PC-9 (cell line): ENCODE measurements around the gene ARMC9. TPM values are rescaled to one million over a fixed set of nuclear protein-coding genes. Genes with fewer than 3 reads are reported as not detected.

Experiments used
- BruUV-seq: library from RNA; stranded (reverse); fragments of 400-500 nt; replicated peaks from 2 replicates; lab custom pipeline; 2021; lab: Mats Ljungman, UMichigan
- CTCF ChIA-PET: fragments of 300-600 bp; sonication (Branson Sonifier 250); formaldehyde crosslinking; loops from one replicate; lab custom pipeline; 2022; ENCODE audit warnings: antibody characterized with exemption; lab: Charles Lee
- POLR2A ChIA-PET: fragments of 300-600 bp; sonication (Branson Sonifier 250); formaldehyde crosslinking; loops from one replicate; lab custom pipeline; 2022; ENCODE audit warnings: antibody characterized with exemption; ENCODE audit not compliant: unreplicated experiment; lab: Charles Lee
- DNase-seq, 2 experiments: peaks; one replicate each; pipeline versions ENCODE4 v3.0.0 to v3.0.0-alpha.2; 2015 to 2022; ENCODE audit warnings: mixed read lengths in 1 of 2
- H2AFZ ChIP-seq: fragments of 200-600 bp; sonication (generic); 2 replicates; pipeline ENCODE4 v1.8.1; 2017; ENCODE audit warnings: antibody characterized with exemption
- H3F3A ChIP-seq: fragments of 200-600 bp; sonication (generic); 2 replicates; pipeline ENCODE4 v1.8.1; 2017; ENCODE audit warnings: antibody characterized with exemption, mild to moderate bottlenecking, low read depth; ENCODE audit not compliant: insufficient read depth
- H3K27ac ChIP-seq: fragments of 200-600 bp; sonication (generic); 2 replicates; pipeline ENCODE4 v1.6.1; 2016; ENCODE audit warnings: mixed run types
- H3K27me3 ChIP-seq: fragments of 200-600 bp; sonication (generic); 2 replicates; pipeline ENCODE4 v1.6.1; 2016; ENCODE audit warnings: low read depth, mixed run types; ENCODE audit not compliant: insufficient read depth
- H3K36me3 ChIP-seq: fragments of 200-600 bp; sonication (generic); 2 replicates; pipeline ENCODE4 v1.6.1; 2016; ENCODE audit warnings: low read depth, mixed run types
- H3K4me1 ChIP-seq: fragments of 200-600 bp; sonication (generic); replicated peaks from 2 replicates; pipeline ENCODE4 v1.6.1; 2016; ENCODE audit warnings: mixed run types; ENCODE audit not compliant: insufficient read depth
- H3K4me2 ChIP-seq: fragments of 200-600 bp; sonication (generic); 2 replicates; pipeline ENCODE4 v1.6.1; 2017; ENCODE audit warnings: mixed run types
- H3K4me3 ChIP-seq: fragments of 200-600 bp; sonication (generic); 2 replicates; pipeline ENCODE4 v1.6.1; 2016; ENCODE audit warnings: mixed run types
- H3K79me2 ChIP-seq: fragments of 200-600 bp; sonication (generic); 2 replicates; pipeline ENCODE4 v1.6.1; 2017; ENCODE audit warnings: low read depth, mixed run types
- H3K9me2 ChIP-seq: fragments of 200-600 bp; sonication (generic); 2 replicates; pipeline ENCODE4 v1.8.1; 2017; ENCODE audit warnings: mild to moderate bottlenecking; ENCODE audit not compliant: insufficient read depth
- H3K9me3 ChIP-seq: fragments of 200-600 bp; sonication (generic); 2 replicates; pipeline ENCODE4 v1.8.1; 2016; ENCODE audit warnings: low read depth; ENCODE audit not compliant: insufficient read depth
- H4K20me1 ChIP-seq: fragments of 200-600 bp; sonication (generic); 2 replicates; pipeline ENCODE4 v1.8.1; 2017; ENCODE audit not compliant: insufficient read depth
- EZH2 ChIP-seq: fragments of 200-600 bp; sonication (generic); IDR thresholded peaks from 2 replicates; pipeline ENCODE4 v1.8.0; 2017; ENCODE audit warnings: antibody characterized with exemption, low read depth
- intact Hi-C: fragments of 100-400 bp; cut with micrococcal nuclease; formaldehyde crosslinking; loops from one replicate; pipeline ENCODE4 v1.10.0; 2022; ENCODE audit not compliant: unreplicated experiment
- total RNA-seq: library from RNA; stranded (reverse); gene quantifications from 2 replicates; pipeline ENCODE4 v1.2.3, GENCODE V29; 2021
- TF ChIP-seq, protein P1 (sequence below): fragments of 200-600 bp; sonication (generic); conservative IDR thresholded peaks from 2 replicates; pipeline ENCODE4 v1.6.1; 2017; ENCODE audit warnings: mixed run types, antibody characterized with exemption, mild to moderate bottlenecking, moderate library complexity

ARMC9 gene
- total RNA-seq, 1 experiment from 2014 or later, result 23.4 TPM

GRCh38 chr2:231222318-231223000 lies 24.0 kb downstream of the ARMC9 start:
- intact Hi-C loops, result loop anchor here (10.0 kb wide), 2 partner anchors 332 to 398 kb away; no protein-coding TSS in a partner anchor
- no peak for DNase-seq
- no peak for TF ChIP-seq EZH2
- TF ChIP-seq, protein P1, sequence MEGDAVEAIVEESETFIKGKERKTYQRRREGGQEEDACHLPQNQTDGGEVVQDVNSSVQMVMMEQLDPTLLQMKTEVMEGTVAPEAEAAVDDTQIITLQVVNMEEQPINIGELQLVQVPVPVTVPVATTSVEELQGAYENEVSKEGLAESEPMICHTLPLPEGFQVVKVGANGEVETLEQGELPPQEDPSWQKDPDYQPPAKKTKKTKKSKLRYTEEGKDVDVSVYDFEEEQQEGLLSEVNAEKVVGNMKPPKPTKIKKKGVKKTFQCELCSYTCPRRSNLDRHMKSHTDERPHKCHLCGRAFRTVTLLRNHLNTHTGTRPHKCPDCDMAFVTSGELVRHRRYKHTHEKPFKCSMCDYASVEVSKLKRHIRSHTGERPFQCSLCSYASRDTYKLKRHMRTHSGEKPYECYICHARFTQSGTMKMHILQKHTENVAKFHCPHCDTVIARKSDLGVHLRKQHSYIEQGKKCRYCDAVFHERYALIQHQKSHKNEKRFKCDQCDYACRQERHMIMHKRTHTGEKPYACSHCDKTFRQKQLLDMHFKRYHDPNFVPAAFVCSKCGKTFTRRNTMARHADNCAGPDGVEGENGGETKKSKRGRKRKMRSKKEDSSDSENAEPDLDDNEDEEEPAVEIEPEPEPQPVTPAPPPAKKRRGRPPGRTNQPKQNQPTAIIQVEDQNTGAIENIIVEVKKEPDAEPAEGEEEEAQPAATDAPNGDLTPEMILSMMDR, result no peak
- no peak overlapping the region for H3K4me2 ChIP-seq
- H3K4me1 ChIP-seq, result no peaks in the 10 kb centered on the region
- H3K79me2 ChIP-seq, result no peaks in the 10 kb centered on the region
- H3K27me3 ChIP-seq, result no peaks in the 10 kb centered on the region
- POLR2A ChIA-PET, result no interaction called here
- no peak overlapping the region for H3K4me3 ChIP-seq
- H3K9me3 ChIP-seq, result no peaks in the 10 kb centered on the region
- H2AFZ ChIP-seq, result no peak overlapping the region
- BruUV-seq, result no TSS peak
- peaks cover 9% of the 10 kb centered on the region; the same call in 1 of the 2 replicates for H3F3A ChIP-seq
- CTCF ChIA-PET, result no interaction called here
- no peaks in the 10 kb centered on the region for H4K20me1 ChIP-seq
- H3K27ac ChIP-seq, result no peak overlapping the region
- H3K9me2 ChIP-seq, result no peaks in the 10 kb centered on the region
- H3K36me3 ChIP-seq, result no peaks in the 10 kb centered on the region

- POLR2A ChIA-PET, result no interaction called here
- Histone ChIP-seq H3K79me2 (no peaks in the 10 kb centered on the region), H3K4me2 (no peak overlapping the region), H3K9me3 (no peaks in the 10 kb centered on the region), H3K27ac (no peak overlapping the region), H2AFZ (no peak overlapping the region), H4K20me1 (no peaks in the 10 kb centered on the region), H3F3A (peaks cover 9% of the 10 kb centered on the region; the same call in 1 of the 2 replicates), H3K4me1 (no peaks in the 10 kb centered on the region), H3K9me2 (no peaks in the 10 kb centered on the region), H3K36me3 (no peaks in the 10 kb centered on the region), H3K4me3 (no peak overlapping the region), H3K27me3 (no peaks in the 10 kb centered on the region)
- DNase-seq, result no peak
- TF ChIP-seq EZH2, result no peak
- TF ChIP-seq, protein P1, result no peak
- BruUV-seq, result no TSS peak
- intact Hi-C loops, result loop anchor here (10.0 kb wide), 2 partner anchors 332 to 398 kb away; no protein-coding TSS in a partner anchor
- CTCF ChIA-PET, result no interaction called here
These were observed 24.6 kb downstream of the ARMC9 start for GRCh38 chr2:231223001-231223375.

- Histone ChIP-seq H3K4me3 (no peak overlapping the region), H3K36me3 (no peaks in the 10 kb centered on the region), H3K79me2 (no peaks in the 10 kb centered on the region), H4K20me1 (no peaks in the 10 kb centered on the region), H3K4me2 (no peak overlapping the region), H3K27ac (no peak overlapping the region), H2AFZ (no peak overlapping the region), H3K9me2 (no peaks in the 10 kb centered on the region), H3K27me3 (no peaks in the 10 kb centered on the region), H3F3A (peaks cover 9% of the 10 kb centered on the region; the same call in 1 of the 2 replicates), H3K4me1 (no peaks in the 10 kb centered on the region), H3K9me3 (no peaks in the 10 kb centered on the region)
- BruUV-seq, result no TSS peak
- ChIA-PET CTCF (no interaction called here), POLR2A (no interaction called here)
- DNase-seq, result no peak
- TF ChIP-seq, protein P1, result no peak
- TF ChIP-seq EZH2, result no peak
- intact Hi-C loops, result loop anchor here (10.0 kb wide), 2 partner anchors 331 to 399 kb away; no protein-coding TSS in a partner anchor
These were observed 25.1 kb downstream of the ARMC9 start for GRCh38 chr2:231223458-231223976.
